ENCODE data around the gene BRICD5. TPM values are rescaled to one million over a fixed set of nuclear protein-coding genes. Genes with fewer than 3 reads are reported as not detected.

The BRICD5 gene
- total RNA-seq, 6 experiments from 2014 or later: 1.1 to 2.6 (median 1.8) TPM

DNA sequence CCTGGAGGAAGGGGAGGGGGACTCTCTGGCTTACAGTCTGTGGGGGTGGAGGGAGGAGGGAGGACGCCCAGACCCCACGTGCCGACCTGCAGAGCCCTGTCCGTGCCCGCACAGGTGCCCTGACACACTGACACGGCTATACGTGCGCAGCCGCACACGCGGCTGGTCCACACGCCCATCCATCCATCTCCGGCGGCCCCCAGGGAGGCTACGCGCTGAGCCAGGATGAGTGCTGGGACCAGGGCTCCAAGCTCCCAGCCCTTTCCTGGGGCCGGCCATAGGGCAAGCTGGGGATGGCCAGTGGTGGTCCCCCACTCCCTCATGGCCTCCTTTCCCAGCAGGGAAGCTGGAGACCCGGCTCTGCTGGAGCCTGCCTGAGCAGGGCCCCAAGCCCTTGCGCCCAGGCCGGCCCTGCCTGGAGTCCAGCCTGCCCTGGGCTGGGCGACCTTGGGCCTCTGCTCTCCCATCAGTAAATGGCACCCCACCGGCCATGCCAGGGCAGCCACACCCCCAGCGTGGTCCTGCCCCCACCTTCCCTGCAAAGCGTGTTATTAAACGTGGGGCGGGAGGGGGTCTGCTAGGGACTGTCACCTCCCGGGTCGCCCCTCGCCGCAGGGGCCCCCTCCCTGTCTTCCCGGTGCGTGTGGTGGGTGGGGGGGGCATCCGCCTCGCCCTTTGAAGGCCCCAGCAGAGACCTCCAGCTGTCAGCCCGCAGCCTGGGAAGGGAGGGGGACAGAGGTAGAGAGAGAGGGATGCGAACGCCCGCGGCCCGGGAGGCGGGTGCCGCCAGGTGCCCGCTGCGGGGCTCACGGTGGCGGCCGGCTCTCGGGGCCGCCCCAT, 15.1 kb downstream of the BRICD5 start:
- Mint-ChIP-seq H3K4me1 (ENCODE audit: low read depth) (no peaks in the 10 kb centered on the region; the same call in 1 of the 2 replicates), H3K4me3 (no peak overlapping the region), H3K36me3 (ENCODE audit: low read depth) (no peaks in the 10 kb centered on the region), H3K9me3 (no peaks in the 10 kb centered on the region), H3K27ac (no peak overlapping the region), H3K27me3 (ENCODE audit: insufficient read depth) (peaks cover 16% of the 10 kb centered on the region)
- TF ChIP-seq, protein P1, sequence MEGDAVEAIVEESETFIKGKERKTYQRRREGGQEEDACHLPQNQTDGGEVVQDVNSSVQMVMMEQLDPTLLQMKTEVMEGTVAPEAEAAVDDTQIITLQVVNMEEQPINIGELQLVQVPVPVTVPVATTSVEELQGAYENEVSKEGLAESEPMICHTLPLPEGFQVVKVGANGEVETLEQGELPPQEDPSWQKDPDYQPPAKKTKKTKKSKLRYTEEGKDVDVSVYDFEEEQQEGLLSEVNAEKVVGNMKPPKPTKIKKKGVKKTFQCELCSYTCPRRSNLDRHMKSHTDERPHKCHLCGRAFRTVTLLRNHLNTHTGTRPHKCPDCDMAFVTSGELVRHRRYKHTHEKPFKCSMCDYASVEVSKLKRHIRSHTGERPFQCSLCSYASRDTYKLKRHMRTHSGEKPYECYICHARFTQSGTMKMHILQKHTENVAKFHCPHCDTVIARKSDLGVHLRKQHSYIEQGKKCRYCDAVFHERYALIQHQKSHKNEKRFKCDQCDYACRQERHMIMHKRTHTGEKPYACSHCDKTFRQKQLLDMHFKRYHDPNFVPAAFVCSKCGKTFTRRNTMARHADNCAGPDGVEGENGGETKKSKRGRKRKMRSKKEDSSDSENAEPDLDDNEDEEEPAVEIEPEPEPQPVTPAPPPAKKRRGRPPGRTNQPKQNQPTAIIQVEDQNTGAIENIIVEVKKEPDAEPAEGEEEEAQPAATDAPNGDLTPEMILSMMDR (IDR thresholded peaks at IDR 0.05): no peak
- DNase-seq: no peak

DNA sequence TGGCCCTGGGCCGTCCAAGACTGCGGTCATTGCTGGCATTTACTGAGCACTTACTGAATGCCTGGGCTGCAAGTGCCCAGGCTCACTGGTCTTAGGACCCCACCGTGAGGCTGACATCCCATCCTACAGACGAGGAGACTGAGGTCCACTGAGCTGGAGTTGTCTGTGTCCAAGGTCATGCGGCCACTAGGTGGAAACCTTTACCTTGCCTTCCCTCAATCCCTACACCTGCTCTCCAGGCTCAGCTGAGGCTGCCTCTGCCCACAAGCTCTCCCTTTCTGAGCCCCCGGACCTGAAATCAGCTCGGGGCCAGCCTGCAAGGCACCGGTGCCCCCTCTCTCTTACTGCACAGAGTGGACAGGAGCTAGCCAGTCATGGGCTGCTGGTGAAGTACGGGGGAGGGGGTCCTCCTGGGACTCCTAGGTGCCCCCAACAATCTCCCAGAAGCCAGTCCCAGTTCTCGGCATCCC, 15.8 kb downstream of the BRICD5 start:
- no peaks in the 10 kb centered on the region for H3K36me3 Mint-ChIP-seq (ENCODE audit: low read depth)
- peaks cover 14% of the 10 kb centered on the region for H3K27me3 Mint-ChIP-seq (ENCODE audit: insufficient read depth)
- TF ChIP-seq, protein P1 (IDR thresholded peaks at IDR 0.05): peak; percentile 70
- H3K9me3 Mint-ChIP-seq: no peaks in the 10 kb centered on the region
- H3K4me1 Mint-ChIP-seq (ENCODE audit: low read depth): no peaks in the 10 kb centered on the region; the same call in 1 of the 2 replicates
- peak; percentile 20 for DNase-seq
- no peak overlapping the region for H3K27ac Mint-ChIP-seq
- no peak overlapping the region for H3K4me3 Mint-ChIP-seq

DNA sequence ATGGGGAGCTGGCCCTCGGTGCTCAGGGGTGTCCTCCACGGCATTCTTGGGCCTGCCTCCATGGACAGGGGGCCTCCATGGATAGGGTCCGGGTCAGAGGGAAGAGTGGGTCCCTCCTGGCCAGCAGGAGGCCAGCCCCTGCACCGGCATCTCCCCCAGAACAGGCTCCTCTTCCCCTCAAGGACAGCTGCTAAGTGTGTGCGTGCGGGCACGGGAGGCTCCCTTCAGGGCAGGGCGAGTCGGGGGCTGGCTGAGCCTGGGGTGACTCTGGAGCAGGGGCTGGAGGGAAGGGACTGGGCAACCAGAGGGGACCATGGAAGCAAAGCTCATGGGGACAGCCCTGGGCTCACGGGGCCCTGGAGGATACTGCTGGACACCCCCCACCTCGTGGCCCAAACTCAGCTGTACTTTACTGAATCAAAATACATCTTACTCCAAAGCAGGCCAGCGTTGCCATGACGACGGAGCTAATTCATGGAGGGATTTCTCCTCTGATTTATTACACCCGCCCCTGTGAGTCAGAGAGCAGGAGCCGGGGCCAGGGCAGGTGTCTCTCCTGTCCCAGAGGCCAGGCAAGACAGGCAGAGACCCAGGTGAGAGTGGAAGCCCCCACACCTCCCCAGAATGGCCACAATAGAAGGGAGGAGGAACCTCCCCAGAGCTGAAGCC, 16.4 kb downstream of the BRICD5 start:
- no peak overlapping the region for H3K4me3 Mint-ChIP-seq
- H3K27ac Mint-ChIP-seq: no peak overlapping the region
- H3K27me3 Mint-ChIP-seq (ENCODE audit: insufficient read depth): peaks cover 14% of the 10 kb centered on the region
- no peaks in the 10 kb centered on the region for H3K9me3 Mint-ChIP-seq
- no peaks in the 10 kb centered on the region for H3K36me3 Mint-ChIP-seq (ENCODE audit: low read depth)
- TF ChIP-seq, protein P1 (IDR thresholded peaks at IDR 0.05): no peak
- H3K4me1 Mint-ChIP-seq (ENCODE audit: low read depth): no peaks in the 10 kb centered on the region; the same call in 1 of the 2 replicates
- peak; percentile 54 for DNase-seq

DNA sequence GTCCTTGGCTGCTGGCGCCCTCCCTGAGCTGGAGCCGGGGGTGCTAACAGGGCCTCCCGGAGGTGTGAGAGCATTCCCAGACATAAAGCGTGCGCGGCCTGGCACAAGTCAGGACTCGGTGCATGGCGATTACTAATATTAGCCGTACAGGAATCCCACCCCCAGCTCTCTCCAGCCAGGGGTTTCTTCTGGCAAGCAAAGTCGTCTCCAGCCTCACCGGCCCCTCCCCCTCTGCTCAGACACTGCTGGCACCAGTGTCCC, 19.3 kb downstream of the BRICD5 start:
- no peak overlapping the region for H3K4me3 Mint-ChIP-seq
- TF ChIP-seq, protein P1 (IDR thresholded peaks at IDR 0.05): no peak
- H3K9me3 Mint-ChIP-seq: no peaks in the 10 kb centered on the region
- DNase-seq: no peak
- no peaks in the 10 kb centered on the region; the same call in 1 of the 2 replicates for H3K4me1 Mint-ChIP-seq (ENCODE audit: low read depth)
- no peaks in the 10 kb centered on the region for H3K36me3 Mint-ChIP-seq (ENCODE audit: low read depth)
- no peak overlapping the region for H3K27ac Mint-ChIP-seq
- peaks cover 5% of the 10 kb centered on the region; the same call in 1 of the 2 replicates for H3K27me3 Mint-ChIP-seq (ENCODE audit: insufficient read depth)

DNA sequence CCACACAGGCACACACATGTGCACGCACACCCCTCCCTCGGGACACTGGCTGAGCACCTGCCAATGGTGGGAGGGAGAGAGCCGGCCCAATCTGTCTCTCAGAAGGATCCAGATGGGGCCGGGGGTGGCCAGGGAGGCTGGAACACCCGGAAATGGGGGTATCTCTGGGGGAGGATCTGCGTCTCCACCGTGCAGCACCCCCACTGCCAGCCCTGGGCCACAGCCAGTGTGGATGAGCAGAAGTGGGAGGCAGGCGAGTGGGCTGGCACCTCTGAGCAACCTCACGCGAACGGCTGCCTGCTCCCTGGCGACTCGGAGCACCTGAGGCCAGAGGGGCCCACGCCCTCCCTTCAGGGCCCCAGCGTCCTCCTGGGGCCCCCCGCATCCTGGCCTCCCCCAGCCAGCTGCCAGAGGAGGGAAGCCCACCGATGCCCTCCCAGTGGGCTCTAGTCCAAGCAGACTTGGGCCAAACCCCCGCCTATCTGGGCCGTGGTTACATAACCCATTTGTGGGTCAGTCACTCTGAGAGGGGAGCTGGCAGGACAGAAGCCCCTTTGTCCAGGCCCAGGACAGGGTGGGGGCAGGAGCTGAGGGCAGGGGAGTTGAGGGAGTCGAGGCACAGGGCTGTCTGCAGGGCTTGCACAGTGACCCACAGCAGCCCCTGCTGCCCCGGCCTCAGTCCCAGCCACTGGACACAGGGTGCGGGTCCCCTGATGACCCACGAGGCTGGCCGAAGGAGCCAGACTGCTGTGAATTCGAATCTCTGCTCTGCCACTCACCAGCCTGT, 19.8 kb downstream of the BRICD5 start:
- H3K36me3 Mint-ChIP-seq (ENCODE audit: low read depth): no peaks in the 10 kb centered on the region
- no peak overlapping the region for H3K4me3 Mint-ChIP-seq
- H3K27ac Mint-ChIP-seq: no peak overlapping the region
- peaks cover 9% of the 10 kb centered on the region; the same call in 1 of the 2 replicates for H3K27me3 Mint-ChIP-seq (ENCODE audit: insufficient read depth)
- TF ChIP-seq, protein P1 (IDR thresholded peaks at IDR 0.05): no peak
- no peaks in the 10 kb centered on the region; the same call in 1 of the 2 replicates for H3K4me1 Mint-ChIP-seq (ENCODE audit: low read depth)
- H3K9me3 Mint-ChIP-seq: no peaks in the 10 kb centered on the region
- DNase-seq: no peak
